ENCODE measurements around the gene TMEM109. TPM values are rescaled to one million over a fixed set of nuclear protein-coding genes. Genes with fewer than 3 reads are reported as not detected.

Gene TMEM109
- total and polyA plus RNA-seq, 2 of the 8 experiments (the other 6 are each of a cell fraction or from before 2014, with no cell fraction given), result 27.3 to 30.3 TPM

GRCh38 chr11:60945295-60945667 lies 31.3 kb downstream of the TMEM109 start (continued):
- TF ChIP-seq NANOG (IDR thresholded peaks at IDR 0.05; ENCODE audit: insufficient read depth, low read depth, low read length, poor library complexity, severe bottlenecking) (no peak), MAFK (IDR thresholded peaks at IDR 0.05; ENCODE audit: low read depth, low read length) (no peak), RFX5 (IDR thresholded peaks at IDR 0.05; ENCODE audit: borderline replicate concordance, low read depth, low read length) (no peak), EP300 (IDR thresholded peaks at IDR 0.05; ENCODE audit: borderline replicate concordance in 1 of 2, low read depth in 2 of 2, low read length in 2 of 2) (no peak), KDM5A (IDR thresholded peaks at IDR 0.05; ENCODE audit: low read length) (no peak), SIN3A (conservative IDR thresholded peaks at IDR 0.05 in 1 of 2, IDR thresholded peaks at IDR 0.05 in 1 of 2; ENCODE audit: low read depth in 1 of 2, low read length in 2 of 2) (no peak), CHD7 (IDR thresholded peaks at IDR 0.05; ENCODE audit: insufficient replicate concordance, low read length) (no peak)
